H54 (cell line): ENCODE results near the gene SH3RF3.

Experiments used
- DNase-seq: peaks from one replicate; pipeline ENCODE4 v3.0.0; 2011; ENCODE audit warnings: low spot score, mixed read lengths; ENCODE audit not compliant: insufficient read length
- FAIRE-seq: peaks from 3 replicates; lab custom pipeline; 2011; peaks lifted over from hg19 to GRCh38; lab: Jason Lieb, UNC
- POLR2A ChIP-seq: IDR thresholded peaks from 2 replicates; pipeline ENCODE4 v1.6.1; 2011; ENCODE audit warnings: low read depth, mild to moderate bottlenecking, low read length

Gene SH3RF3

DNA sequence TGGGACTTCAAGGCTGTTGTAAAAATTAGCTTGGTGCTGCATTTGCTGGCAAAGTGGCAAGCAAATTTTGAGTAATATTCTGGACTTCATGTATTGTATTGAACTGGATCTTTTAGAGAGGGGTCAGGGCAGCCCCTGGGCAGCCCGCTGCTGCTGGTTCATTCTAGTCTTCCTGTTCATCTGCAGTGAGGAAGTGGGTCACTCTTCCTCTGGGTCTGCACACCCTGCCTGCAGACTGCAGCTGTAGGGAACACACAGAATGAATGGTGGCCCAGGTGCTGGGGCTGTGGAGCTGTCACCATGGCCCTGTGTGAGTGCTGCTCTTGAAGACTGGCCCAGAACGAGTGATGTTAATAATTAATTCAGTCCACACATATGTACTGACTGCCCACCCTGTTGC is 9.4 kb downstream of the SH3RF3 start:
- DNase-seq (no peak), FAIRE-seq (no peak)
- TF ChIP-seq POLR2A = no peak

DNA sequence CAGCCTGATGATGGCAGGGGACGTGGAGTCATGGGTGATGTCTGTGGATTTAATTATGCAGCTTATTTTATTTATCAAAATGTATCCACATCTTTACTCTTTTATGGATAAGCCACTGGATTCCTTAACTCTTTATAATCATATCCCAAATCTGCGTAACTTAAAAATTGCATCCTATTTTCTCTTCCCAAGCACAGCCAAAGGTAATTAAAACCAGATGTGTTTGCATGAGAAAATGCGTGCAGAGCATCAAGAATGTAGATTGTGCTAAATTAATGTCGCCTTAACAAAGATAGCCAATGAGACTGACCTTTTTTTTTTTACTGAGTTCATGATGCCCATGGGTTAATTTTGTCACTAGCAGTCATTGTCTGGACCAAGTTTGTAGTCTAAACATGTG is 10.0 kb downstream of the SH3RF3 start:
- no peak for FAIRE-seq
- TF ChIP-seq POLR2A = no peak
- DNase-seq = no peak

DNA sequence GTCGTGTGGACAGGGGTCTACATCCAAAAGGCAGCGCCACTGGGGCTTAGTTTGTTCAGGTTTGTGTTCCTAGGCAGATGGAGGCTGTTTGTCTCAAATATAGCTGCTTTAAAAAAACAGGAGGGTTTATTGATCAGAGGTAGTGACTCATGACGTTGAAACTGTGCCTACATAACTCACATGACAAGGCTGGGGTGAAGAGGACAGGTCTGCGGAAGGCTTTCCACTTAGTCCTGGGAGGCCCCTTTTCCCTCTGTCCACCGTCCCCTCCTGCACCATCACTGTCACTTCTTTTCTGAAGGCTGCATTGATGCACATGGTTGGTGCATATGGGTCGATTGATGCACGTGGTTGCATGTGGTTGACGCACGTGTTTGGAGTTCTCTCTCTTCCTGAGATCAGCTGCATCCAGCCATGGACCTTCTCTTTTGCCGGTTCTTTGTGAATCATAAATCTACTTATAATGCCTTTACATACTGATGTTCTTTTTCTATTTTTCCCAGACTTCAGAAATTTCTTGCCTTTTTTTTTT is 10.9 kb downstream of the SH3RF3 start:
- FAIRE-seq (no peak), DNase-seq (no peak)
- no peak for TF ChIP-seq POLR2A

DNA sequence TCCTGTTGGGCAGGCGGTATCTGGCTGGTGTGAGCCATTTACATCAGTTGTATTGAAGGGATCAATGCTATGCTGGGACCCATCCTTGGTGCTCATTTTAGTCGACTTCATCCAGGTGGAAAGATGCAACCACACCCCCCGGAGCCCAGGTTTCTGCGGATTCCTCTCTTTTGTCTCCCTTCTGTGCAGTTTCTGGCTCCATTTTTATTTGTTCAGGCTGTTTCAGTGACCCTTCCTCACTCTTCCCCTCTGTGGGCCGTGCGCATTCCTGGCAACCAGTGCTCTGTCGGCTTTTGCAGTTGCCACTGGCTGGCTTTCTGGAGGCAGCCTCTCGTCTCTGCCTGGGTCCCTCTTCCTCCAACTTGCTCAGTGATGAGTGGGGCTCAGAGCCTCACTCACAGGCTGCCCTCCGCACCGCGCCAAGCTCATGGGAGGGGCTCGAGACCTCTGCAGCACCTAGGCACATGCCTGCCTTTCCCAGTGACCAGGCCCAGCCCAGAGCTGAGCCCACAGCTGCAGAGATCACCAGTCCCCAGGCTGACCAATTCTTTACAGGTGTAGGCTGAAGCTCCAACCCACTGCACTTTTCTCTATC is 12.1 kb downstream of the SH3RF3 start:
- no peak for FAIRE-seq
- no peak for DNase-seq
- no peak for TF ChIP-seq POLR2A

DNA sequence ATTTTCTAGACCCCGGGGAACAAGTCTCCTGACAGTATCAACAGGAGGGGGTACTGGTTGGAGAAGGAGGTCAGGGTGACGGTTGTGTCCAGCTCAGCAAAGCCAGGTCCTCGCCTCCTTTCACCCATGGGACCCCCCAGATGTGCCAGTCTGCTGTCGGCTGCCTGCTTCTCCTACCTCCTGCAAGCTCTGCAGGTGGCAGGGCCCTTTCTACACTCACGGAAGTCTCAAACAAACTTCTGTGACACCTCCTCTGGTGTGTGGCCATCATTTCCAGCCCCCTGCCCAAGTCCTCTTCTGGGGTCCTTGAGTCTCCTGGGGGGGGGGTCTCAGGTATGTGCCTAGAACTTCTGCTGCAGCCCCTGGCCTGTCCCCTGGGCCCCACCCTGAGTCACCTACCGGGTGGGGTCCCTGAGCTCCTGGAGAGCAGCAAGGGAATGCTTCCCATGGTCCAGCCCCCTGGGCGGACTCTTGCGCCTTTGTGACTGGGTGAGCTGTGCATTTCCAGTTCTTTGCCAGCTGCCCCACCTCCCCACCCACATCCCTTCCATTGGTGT is 12.8 kb downstream of the SH3RF3 start:
- FAIRE-seq = no peak
- no peak for DNase-seq
- no peak for TF ChIP-seq POLR2A

DNA sequence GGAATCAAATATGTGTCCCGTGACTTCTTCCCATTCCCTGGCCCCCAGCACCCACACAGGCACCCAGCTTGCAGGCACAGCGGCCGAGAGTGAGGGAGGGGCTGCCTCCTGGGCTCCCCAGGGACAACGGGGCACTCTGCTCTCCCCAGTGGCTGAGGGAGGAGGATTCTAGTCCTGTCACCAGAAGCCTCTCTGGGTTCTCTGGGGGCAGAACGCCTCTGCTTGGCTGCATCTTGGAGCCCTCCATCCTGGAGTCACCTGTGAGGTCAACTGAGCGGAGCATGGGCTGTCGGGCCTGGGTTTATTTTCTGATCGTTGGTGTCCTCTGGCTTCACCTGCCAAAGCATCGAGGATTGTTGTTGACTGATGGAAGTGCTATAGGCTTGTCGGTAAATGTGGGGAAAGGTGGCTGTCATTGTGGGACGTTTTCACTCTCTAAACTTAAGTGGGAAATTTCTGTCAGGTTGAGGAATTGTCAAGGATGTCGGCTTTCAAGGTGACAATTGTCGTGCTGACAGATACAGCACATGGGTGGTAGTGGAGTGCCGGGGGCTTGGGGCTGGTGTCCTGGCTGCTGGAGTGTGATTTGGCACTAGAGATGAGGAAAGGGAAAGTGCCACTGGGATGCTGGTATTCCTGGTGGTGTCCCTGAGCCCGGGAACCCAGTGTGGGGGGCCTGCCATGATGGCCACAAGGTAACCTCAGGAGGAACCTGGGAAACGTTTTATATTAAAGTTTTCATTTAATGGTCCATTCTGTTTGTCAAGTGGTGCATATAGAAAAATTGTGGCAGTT is 13.6 kb downstream of the SH3RF3 start:
- no peak for FAIRE-seq
- TF ChIP-seq POLR2A = no peak
- DNase-seq = no peak

DNA sequence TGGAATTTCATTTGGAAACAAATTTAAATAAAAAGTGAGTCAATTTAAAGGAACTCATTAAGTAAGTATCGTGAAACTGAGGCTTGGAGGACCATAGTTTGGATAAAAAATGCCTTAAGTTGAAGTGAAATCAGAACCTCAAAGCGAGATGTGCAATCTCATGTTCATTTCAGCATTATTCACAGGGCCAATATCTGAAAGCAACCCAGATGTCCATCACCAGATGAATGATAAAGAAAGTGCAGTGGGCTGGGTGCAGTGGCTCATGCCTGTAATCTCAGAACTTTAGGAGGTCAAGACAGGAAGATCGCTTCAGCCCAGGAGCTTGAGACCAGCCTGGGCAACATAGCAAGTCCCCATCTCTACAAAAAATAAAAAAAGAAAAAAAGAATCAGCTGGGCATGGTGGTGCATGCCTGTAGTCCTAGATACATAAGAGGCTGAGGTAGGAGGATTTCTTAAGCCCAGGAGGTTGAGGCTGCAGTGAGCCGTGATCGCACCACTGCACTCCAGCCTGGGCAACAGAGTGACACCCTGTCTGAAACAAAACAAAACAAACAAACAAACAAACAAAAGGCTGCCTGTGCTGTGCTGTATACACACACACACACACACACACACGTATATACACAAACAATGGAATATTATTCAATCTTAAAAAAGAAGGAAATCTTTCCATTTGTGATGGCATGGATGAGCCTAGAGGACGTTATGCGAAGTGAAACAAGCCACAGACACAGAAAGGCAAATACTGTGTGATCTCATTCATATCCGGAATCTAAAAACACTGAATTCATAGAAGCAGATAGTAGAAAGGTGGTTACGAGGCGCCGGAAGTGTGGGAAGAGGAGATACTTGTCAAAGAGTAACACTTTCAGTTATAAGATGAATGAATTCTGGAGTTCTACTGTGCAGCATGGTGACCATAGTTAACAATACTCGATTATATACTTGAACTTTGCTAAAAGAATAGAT is 14.5 kb downstream of the SH3RF3 start:
- no peak for TF ChIP-seq POLR2A
- no peak for DNase-seq
- no peak for FAIRE-seq

DNA sequence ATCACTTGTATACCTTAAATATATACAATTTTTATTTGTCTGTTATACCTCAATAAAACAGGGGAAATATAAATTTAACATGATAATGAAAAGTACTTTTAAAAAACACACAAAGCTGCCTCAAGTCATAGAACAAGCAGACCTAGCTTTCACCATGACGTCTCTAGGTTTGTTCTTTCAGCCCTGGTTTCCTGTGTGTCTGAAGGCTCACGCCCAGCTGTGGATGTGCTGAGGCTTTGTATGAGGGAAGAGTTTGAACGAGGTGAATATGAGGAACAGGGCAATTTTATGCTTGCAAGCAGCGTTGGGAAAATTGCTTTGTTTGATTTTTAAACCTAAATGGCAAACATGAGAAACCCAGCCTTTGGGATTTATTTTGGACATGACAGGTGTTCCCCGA is 15.3 kb downstream of the SH3RF3 start:
- TF ChIP-seq POLR2A = no peak
- DNase-seq (no peak), FAIRE-seq (no peak)

DNA sequence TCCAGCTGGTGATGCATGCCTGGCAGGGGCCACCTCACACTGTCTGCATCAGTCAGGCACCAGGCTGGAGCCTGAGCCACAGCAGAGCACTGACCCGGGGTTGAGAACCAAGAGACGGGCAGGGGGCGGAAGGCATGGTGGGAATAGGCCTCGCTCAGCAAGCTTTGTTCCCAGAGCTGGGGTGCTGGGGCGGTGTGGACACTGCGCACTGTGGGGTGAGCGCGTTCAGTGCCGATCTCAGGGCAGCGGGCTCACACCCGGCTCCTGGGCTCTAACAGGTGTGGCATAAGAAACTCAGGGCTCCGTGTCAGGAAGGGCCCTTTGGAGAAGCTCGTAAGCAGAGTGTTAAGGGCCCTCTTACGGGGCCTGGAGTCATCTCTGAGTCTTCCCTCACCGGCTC is 15.7 kb downstream of the SH3RF3 start:
- TF ChIP-seq POLR2A = no peak
- FAIRE-seq (no peak), DNase-seq (no peak)

DNA sequence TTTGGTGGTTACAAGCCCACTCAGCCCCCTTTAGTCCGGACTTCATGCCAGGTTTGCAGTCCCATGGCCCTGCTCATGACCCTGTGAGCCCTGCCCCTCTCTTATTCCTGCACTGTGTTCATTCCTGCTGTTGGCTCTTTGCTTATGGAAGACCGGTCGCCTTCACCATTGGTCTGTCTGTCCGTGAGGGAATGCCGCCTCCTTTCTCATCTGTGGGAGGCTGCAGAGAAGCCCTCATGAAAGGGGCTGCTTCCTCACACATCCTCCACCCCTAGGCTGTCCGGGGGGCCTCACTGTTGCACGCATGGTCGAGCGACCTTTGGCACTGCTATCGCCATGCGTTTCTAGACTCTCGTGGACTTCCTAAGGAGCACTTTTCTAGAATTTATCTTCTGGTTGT is 16.3 kb downstream of the SH3RF3 start:
- no peak for TF ChIP-seq POLR2A
- no peak for FAIRE-seq
- DNase-seq = no peak

DNA sequence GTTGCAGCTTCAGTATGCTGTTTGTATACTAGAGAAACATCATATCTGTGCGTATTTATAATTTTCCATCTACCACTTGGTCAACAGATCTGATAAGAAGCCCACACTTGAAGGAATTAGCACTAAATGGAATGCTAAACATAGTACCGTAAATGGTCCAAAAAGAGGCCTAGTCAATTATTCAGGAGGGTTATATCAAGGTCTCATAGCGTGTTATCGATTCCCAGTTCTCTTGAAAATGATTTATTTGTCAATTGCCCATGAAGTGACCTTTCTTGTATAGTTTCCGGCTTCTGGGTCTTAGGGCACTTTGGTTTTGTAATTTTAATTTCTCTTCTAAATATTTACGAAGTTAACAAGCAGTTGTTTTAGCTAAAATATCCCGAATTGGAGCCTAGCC is 18.4 kb downstream of the SH3RF3 start:
- FAIRE-seq = no peak

DNA sequence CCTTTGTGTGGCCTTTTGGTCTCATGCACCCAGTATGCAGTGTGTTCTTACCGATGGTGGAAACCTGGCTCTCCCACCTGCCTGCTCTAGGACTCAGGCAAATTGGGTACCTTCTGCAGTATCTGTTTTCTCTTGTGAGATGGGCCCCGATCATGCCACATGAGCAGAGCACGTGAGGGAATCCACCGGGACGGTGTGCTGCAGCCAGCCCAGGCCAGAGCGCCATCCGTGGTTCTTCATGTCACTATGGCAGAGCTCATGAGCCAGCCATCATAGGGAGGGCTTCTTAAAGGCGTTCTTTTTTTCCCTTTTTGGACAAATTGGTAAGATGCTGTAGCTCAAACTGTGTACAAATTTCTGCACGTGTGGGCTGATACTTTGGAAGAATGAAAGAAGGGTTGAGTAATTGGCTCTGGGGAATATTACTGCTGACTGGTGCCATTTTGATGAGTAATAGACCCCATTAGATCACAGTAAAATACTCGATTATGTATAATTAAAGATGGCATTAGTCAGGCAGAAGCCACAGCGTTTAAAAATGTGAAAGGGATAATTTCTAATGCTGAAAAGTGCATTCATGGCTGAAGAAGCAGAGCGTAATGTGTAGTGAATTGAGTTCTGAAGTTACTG is 19.2 kb downstream of the SH3RF3 start:
- TF ChIP-seq POLR2A = no peak
- DNase-seq (no peak), FAIRE-seq (no peak)

More for the DNA sequence above, 18.4 kb downstream of the SH3RF3 start:
- no peak for TF ChIP-seq POLR2A
- no peak for DNase-seq
